Activated CD8-positive, alpha-beta T cell treated with anti-CD3 and anti-CD28 coated beads for 36 hours (primary cell): ENCODE measurements around the gene CXXC5. TPM values are rescaled to one million over a fixed set of nuclear protein-coding genes. Genes with fewer than 3 reads are reported as not detected.

Experiments used
- ATAC-seq: fragments of 200-7000 bp; cut with Tn5 transposase; one replicate; pipeline ENCODE4 v1.10.0; 2021; ENCODE audit warnings: mild to moderate bottlenecking, moderate library complexity
- CTCF ChIA-PET: fragments of 350-600 bp; sonication (Branson Sonifier 250); formaldehyde crosslinking; loops from one replicate; lab custom pipeline; 2021; ENCODE audit warnings: antibody characterized with exemption; lab: Charles Lee
- POLR2A ChIA-PET: fragments of 350-600 bp; sonication (Branson Sonifier 250); formaldehyde crosslinking; loops from one replicate; lab custom pipeline; 2021; ENCODE audit warnings: antibody characterized with exemption; lab: Charles Lee
- DNase-seq: peaks from one replicate; pipeline ENCODE4 v3.0.0-alpha.2; 2020
- H3K27ac Mint-ChIP-seq: one replicate; pipeline ENCODE4 v1.8.0; 2021; ENCODE audit warnings: mild to moderate bottlenecking, mixed read lengths
- H3K27me3 Mint-ChIP-seq: one replicate; pipeline ENCODE4 v1.8.0; 2021; ENCODE audit warnings: mixed read lengths
- H3K36me3 Mint-ChIP-seq: one replicate; pipeline ENCODE4 v1.8.0; 2021; ENCODE audit warnings: low read depth, mixed read lengths
- H3K4me1 Mint-ChIP-seq: one replicate; pipeline ENCODE4 v1.8.0; 2021; ENCODE audit warnings: low read depth, mixed read lengths
- H3K4me3 Mint-ChIP-seq: one replicate; pipeline ENCODE4 v1.8.0; 2021; ENCODE audit warnings: mild to moderate bottlenecking, moderate library complexity, mixed read lengths
- H3K9me3 Mint-ChIP-seq: one replicate; pipeline ENCODE4 v1.8.0; 2021; ENCODE audit warnings: mixed read lengths
- intact Hi-C: fragments of 100-400 bp; cut with micrococcal nuclease; formaldehyde crosslinking; loops from one replicate; pipeline ENCODE4 v1.10.0; 2022
- total RNA-seq, 2 experiments: library from RNA; stranded (reverse); gene quantifications; one replicate each; pipeline ENCODE4 v1.2.3, GENCODE V29; 2021
- TF ChIP-seq, protein P1 (sequence below): fragments of 200-600 bp; IDR thresholded peaks from one replicate; pipeline ENCODE4 v1.8.0; 2022; ENCODE audit warnings: antibody characterized with exemption, mild to moderate bottlenecking

Gene CXXC5
- total RNA-seq, 2 experiments from 2014 or later, result 3.5 to 4.3 TPM

GRCh38 chr5:139653616-139654015, 5.5 kb downstream of the CXXC5 start:
- ATAC-seq (no peak), DNase-seq (no peak)
- H3K36me3 Mint-ChIP-seq, result no peaks in the 10 kb centered on the region
- intact Hi-C loops, result loop anchor here (5.0 kb wide), 1 partner anchor 59 kb away; no protein-coding TSS in a partner anchor
- ChIA-PET POLR2A (interaction anchor here (0.9 to 11.4 kb wide), 3 partner anchors 15 to 29 kb away, joined by 3 to 87 read pairs (median 4); no protein-coding TSS in a partner anchor), CTCF (interaction anchor here (1.0 to 5.8 kb wide), 6 partner anchors 16 to 113 kb away, joined by 3 to 28 read pairs (median 4); no protein-coding TSS in a partner anchor)
- no peaks in the 10 kb centered on the region for H3K9me3 Mint-ChIP-seq
- H3K4me3 Mint-ChIP-seq, result no peak overlapping the region
- peaks cover 60% of the 10 kb centered on the region for H3K4me1 Mint-ChIP-seq
- TF ChIP-seq, protein P1, sequence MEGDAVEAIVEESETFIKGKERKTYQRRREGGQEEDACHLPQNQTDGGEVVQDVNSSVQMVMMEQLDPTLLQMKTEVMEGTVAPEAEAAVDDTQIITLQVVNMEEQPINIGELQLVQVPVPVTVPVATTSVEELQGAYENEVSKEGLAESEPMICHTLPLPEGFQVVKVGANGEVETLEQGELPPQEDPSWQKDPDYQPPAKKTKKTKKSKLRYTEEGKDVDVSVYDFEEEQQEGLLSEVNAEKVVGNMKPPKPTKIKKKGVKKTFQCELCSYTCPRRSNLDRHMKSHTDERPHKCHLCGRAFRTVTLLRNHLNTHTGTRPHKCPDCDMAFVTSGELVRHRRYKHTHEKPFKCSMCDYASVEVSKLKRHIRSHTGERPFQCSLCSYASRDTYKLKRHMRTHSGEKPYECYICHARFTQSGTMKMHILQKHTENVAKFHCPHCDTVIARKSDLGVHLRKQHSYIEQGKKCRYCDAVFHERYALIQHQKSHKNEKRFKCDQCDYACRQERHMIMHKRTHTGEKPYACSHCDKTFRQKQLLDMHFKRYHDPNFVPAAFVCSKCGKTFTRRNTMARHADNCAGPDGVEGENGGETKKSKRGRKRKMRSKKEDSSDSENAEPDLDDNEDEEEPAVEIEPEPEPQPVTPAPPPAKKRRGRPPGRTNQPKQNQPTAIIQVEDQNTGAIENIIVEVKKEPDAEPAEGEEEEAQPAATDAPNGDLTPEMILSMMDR, result no peak
- no peak overlapping the region for H3K27ac Mint-ChIP-seq
- peaks cover 28% of the 10 kb centered on the region for H3K27me3 Mint-ChIP-seq

DNA sequence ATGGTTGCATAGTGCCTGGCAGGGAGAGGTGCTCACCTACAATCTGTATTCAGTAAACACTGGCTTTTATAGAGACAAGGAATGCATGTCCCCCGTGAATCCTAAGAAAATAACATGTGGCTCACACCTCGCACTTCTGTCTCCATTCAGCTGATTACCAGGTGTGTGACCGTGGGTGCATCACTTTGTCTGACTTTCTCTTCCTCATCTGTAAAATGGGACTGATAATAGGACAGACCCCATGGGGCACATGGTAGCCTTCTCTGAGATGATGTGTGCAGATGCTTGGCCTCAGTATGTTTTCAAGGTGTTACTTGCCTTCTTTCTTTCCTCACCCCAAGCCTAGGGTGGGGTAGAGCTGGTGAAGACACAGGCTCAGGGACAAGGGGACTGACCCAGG, 6.3 kb downstream of the CXXC5 start:
- ATAC-seq, result no peak
- Mint-ChIP-seq H3K27me3 (peaks cover 29% of the 10 kb centered on the region), H3K9me3 (no peaks in the 10 kb centered on the region), H3K36me3 (no peaks in the 10 kb centered on the region), H3K4me1 (peaks cover 65% of the 10 kb centered on the region), H3K27ac (no peak overlapping the region), H3K4me3 (no peak overlapping the region)
- intact Hi-C loops, result loop anchor here (5.0 kb wide), 1 partner anchor 58 kb away; no protein-coding TSS in a partner anchor
- ChIA-PET POLR2A (interaction anchor here (1.3 to 11.4 kb wide), 4 partner anchors 9 to 18 kb away, joined by 4 to 87 read pairs (median 4); no protein-coding TSS in a partner anchor), CTCF (interaction anchor here (1.0 to 5.8 kb wide), 4 partner anchors 15 to 112 kb away, joined by 3 to 28 read pairs (median 6); no protein-coding TSS in a partner anchor)
- TF ChIP-seq, protein P1, result no peak
- no peak for DNase-seq

GRCh38 chr5:139654871-139655491, 6.8 kb downstream of the CXXC5 start:
- ATAC-seq, result no peak
- Mint-ChIP-seq H3K4me1 (peaks cover 60% of the 10 kb centered on the region), H3K4me3 (no peak overlapping the region), H3K36me3 (no peaks in the 10 kb centered on the region), H3K9me3 (no peaks in the 10 kb centered on the region), H3K27me3 (peaks cover 24% of the 10 kb centered on the region), H3K27ac (peak overlapping the region; percentile 66)
- intact Hi-C loops, result loop anchor here (5.0 kb wide), 1 partner anchor 57 kb away; no protein-coding TSS in a partner anchor
- TF ChIP-seq, protein P1, result no peak
- DNase-seq, result no peak
- CTCF ChIA-PET, result interaction anchor here (1.7 to 5.8 kb wide), 2 partner anchors 34 to 111 kb away, joined by 7 to 28 read pairs; no protein-coding TSS in a partner anchor
- POLR2A ChIA-PET, result interaction anchor here (1.4 to 11.4 kb wide), 3 partner anchors 8 to 19 kb away, joined by 4 to 87 read pairs (median 4); no protein-coding TSS in a partner anchor

DNA sequence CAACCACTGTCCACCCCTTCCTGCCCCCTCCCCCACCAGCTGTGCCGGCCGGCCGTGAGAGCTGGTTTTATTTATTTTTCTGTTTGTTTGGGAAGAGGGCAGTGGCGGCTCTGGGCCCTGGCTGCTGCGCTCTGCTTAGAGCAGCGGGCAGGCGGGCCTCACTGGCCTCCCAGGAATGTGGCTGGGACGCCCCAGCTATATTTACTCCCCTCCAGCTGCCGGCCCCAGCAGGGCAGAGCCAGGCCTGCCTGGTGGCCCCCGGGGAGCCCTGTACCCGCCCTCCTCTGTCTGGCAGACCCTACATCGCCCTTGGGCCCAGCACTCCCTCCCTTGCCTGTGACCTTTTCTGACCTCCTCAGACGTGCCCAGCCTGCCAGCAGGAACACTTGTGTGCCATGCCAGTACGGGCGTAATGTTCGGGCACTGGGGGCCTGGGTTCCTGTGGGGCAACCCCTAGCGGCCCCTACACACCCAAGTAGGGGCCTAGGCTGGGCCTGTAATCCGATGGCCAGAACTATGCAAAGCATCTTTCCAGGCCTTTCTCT, 7.7 kb downstream of the CXXC5 start:
- ATAC-seq (no peak), DNase-seq (no peak)
- Mint-ChIP-seq H3K4me3 (no peak overlapping the region), H3K36me3 (no peaks in the 10 kb centered on the region), H3K9me3 (no peaks in the 10 kb centered on the region), H3K27ac (no peak overlapping the region), H3K4me1 (peaks cover 55% of the 10 kb centered on the region), H3K27me3 (peaks cover 19% of the 10 kb centered on the region)
- TF ChIP-seq, protein P1, result no peak
- ChIA-PET CTCF (no interaction called here), POLR2A (interaction anchor here (1.5 to 11.4 kb wide), 2 partner anchors 8 to 20 kb away, joined by 4 to 87 read pairs; no protein-coding TSS in a partner anchor)
- intact Hi-C loops, result no loop called here
